Measurements from ENCODE around the gene ZFR. TPM values are rescaled to one million over a fixed set of nuclear protein-coding genes. Genes with fewer than 3 reads are reported as not detected.

ZFR gene
- total and polyA plus RNA-seq, 7 donors = 31.7 to 76.5 (median 67.2) TPM

GRCh38 chr5:32384621-32385020 lies 59.9 kb downstream of the ZFR start:
- H3K4me3 ChIP-seq = no peak overlapping the region

GRCh38 chr5:32383586-32383985 lies 61.0 kb downstream of the ZFR start:
- Histone ChIP-seq H3K4me3 (no peak overlapping the region), H3K4me1 (no peaks in the 10 kb centered on the region), H3K36me3 (ENCODE audit: insufficient read depth in 1 of 2, low read depth in 1 of 2) (peaks cover 2 to 97% of the 10 kb centered on the region in 2 donors), H3K9me3 (no peaks in the 10 kb centered on the region), H3K27me3 (ENCODE audit: insufficient read depth in 3 of 3, low read length in 2 of 3) (no peaks in the 10 kb centered on the region), H3K27ac (no peak overlapping the region)
- WGBS, 3 donors = 85 to 90% (median 87%) methylated on average over 3 of the region's 3 CpGs
- TF ChIP-seq CTCF (IDR thresholded peaks at IDR 0.05) = no peak
- no peak for ATAC-seq
- no peak for DNase-seq
- intact Hi-C loops (cut with DNase I) = no loop called here

More at GRCh38 chr5:32384621-32385020, 59.9 kb downstream of the ZFR start:
- Histone ChIP-seq H3K36me3 (ENCODE audit: insufficient read depth in 1 of 2, low read depth in 1 of 2) (peaks cover 2 to 97% of the 10 kb centered on the region in 2 donors), H3K9me3 (no peaks in the 10 kb centered on the region), H3K4me1 (no peaks in the 10 kb centered on the region), H3K27me3 (ENCODE audit: insufficient read depth in 3 of 3, low read length in 2 of 3) (no peaks in the 10 kb centered on the region), H3K27ac (no peak overlapping the region)
- no peak for ATAC-seq
- intact Hi-C loops (cut with DNase I) = no loop called here
- TF ChIP-seq CTCF (IDR thresholded peaks at IDR 0.05) = no peak
- no peak for DNase-seq

- Histone ChIP-seq H3K36me3 (ENCODE audit: insufficient read depth in 1 of 2, low read depth in 1 of 2) (peaks cover 2 to 97% of the 10 kb centered on the region in 2 donors), H3K4me3 (no peak overlapping the region)
Measured at GRCh38 chr5:32383065-32383464, 61.5 kb downstream of the ZFR start.

GRCh38 chr5:32379421-32379820 lies 65.1 kb downstream of the ZFR start:
- Histone ChIP-seq H3K4me3 (no peak overlapping the region), H3K27me3 (ENCODE audit: insufficient read depth in 3 of 3, low read length in 2 of 3) (no peaks in the 10 kb centered on the region), H3K27ac (no peak overlapping the region), H3K9me3 (no peaks in the 10 kb centered on the region), H3K36me3 (ENCODE audit: insufficient read depth in 1 of 2, low read depth in 1 of 2) (peaks cover 2 to 94% of the 10 kb centered on the region in 2 donors), H3K4me1 (no peaks in the 10 kb centered on the region)
- no peak for TF ChIP-seq CTCF (IDR thresholded peaks at IDR 0.05)
- ATAC-seq (no peak), DNase-seq (no peak)
- intact Hi-C loops (cut with DNase I) = no loop called here

More at GRCh38 chr5:32383065-32383464, 61.5 kb downstream of the ZFR start:
- no peaks in the 10 kb centered on the region for H3K27me3 ChIP-seq (ENCODE audit: insufficient read depth in 3 of 3, low read length in 2 of 3)
- intact Hi-C loops (cut with DNase I) = no loop called here
- no peak for TF ChIP-seq CTCF (IDR thresholded peaks at IDR 0.05)
- H3K27ac ChIP-seq = no peak overlapping the region
- no peaks in the 10 kb centered on the region for H3K9me3 ChIP-seq
- ATAC-seq (no peak), DNase-seq (no peak)
- no peaks in the 10 kb centered on the region for H3K4me1 ChIP-seq
- 91 to 94% (median 91%) methylated on average over 2 of the region's 2 CpGs for WGBS, 3 donors

GRCh38 chr5:32378966-32379365 lies 65.6 kb downstream of the ZFR start:
- TF ChIP-seq CTCF (IDR thresholded peaks at IDR 0.05) = no peak
- H3K4me3 ChIP-seq = no peak overlapping the region
- H3K27ac ChIP-seq = no peak overlapping the region
- H3K36me3 ChIP-seq (ENCODE audit: insufficient read depth in 1 of 2, low read depth in 1 of 2) = peaks cover 3 to 94% of the 10 kb centered on the region in 2 donors
- H3K9me3 ChIP-seq = no peaks in the 10 kb centered on the region
- no peaks in the 10 kb centered on the region for H3K4me1 ChIP-seq
- 72 to 85% (median 74%) methylated on average over 5 of the region's 5 CpGs for WGBS, 3 donors
- ATAC-seq = no peak
- H3K27me3 ChIP-seq (ENCODE audit: insufficient read depth in 3 of 3, low read length in 2 of 3) = no peaks in the 10 kb centered on the region
- no peak for DNase-seq
- intact Hi-C loops (cut with DNase I) = no loop called here

Data from psoas muscle (tissue), 8 donors.